Measurements from ENCODE around the gene PPARA.

Gene PPARA

DNA sequence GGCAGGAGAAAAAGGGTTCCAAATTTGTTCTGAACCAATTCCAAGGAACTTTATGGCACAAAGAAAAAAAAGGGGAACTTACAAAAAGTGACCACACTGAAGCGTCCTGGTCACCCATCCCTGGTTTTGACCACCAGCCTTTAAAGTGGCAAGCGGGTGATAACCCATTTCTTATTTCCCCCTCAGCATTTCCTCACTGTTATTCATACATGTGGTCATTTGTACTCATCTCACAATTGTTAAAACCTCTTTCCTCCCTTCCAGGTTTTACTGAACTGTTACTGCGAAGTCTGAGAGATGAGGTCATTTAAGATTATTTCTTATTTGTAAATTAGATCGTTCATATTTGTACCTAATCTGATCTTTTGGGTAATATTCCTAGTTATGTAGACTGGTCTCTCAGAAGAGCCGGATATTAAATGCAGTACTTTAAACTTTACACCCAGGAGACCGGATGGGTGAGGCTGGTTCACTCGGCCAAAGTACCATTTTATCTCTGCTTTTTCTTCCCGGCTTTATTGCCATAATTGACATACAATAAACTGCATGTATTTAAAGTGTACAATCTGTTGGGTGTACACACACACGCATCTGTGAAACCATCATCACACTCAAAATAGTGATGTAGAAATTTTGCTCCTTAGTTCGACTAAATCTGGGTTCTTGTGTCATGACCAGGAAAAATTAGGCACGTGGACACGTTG, 52.7 kb downstream of the PPARA start:
- DNase-seq, result no peak

DNA sequence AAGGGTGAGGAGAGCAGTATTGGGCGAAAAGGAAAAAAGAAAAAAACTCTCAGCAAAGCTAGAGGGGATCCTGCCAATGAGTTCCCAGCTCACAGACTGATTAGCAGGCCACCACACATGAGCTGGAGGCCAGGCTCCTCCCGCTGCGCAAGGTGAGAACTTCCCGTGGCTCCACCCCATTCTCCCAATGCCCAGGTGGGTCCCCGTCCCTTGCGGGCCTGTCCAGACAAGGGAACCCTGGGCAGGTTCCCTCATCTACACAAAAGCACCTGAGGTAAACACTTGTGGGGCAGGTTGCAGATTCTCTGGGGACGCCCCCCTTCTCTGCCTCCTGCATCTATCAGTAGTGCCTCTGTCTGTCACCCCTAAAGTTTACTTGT, 53.3 kb downstream of the PPARA start:
- no peak for DNase-seq

DNA sequence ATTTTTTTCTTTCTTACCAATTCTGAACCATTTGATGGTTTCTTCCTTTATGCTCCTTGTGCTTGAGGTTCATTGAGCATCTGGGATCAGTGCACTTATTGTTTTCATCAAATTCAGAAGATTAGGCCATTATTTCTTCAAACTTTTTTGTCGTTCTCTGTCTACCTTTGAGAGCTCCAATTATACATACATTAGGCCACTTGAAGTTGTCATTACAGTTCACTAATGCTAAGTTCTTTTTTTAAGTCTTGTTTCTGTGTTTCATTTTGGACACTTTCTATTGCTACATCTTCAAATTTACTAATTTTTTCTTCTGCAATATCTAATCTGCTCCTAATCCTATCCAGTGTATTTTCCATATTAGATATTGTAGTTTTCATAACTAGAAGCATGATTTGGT, 58.9 kb downstream of the PPARA start:
- DNase-seq, result no peak

DNA sequence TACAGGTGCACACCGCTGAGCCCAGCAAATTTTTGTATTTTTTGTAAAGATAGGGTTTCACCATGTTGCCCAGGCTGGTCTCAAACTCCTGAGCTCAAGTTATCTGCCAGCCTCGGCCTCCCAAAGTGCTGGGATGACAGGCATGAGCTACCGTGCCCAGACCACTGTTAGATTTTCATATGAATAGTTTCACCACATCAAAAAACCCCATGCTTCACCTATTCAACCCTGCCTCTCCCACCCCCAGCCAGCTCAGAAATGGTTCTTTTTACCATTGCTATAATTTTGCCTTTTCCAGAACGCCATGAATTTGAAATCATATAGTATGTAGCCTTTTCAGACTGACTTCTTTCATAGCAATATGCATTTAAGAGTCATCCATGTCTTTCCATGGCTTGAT, 61.9 kb downstream of the PPARA start:
- DNase-seq, result no peak

DNA sequence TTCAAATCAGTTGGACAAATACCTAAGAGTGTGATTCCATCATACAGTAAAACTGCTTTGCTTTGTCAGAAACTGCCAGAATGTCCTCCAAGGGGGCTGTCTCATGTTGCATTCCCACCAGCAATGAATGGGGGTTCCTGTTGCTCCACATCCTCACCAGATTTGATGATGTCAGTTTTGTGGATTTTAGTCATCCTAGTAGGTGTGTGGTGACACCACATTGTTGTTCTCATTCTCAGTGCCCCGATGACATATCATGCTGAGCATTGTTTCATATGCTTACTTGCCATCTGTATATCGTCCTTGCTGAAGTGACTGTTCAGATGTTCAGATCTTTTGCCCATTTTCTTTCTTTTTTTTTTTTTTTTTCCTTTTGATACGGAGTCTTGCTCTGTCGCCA, 62.7 kb downstream of the PPARA start:
- no peak for DNase-seq

DNA sequence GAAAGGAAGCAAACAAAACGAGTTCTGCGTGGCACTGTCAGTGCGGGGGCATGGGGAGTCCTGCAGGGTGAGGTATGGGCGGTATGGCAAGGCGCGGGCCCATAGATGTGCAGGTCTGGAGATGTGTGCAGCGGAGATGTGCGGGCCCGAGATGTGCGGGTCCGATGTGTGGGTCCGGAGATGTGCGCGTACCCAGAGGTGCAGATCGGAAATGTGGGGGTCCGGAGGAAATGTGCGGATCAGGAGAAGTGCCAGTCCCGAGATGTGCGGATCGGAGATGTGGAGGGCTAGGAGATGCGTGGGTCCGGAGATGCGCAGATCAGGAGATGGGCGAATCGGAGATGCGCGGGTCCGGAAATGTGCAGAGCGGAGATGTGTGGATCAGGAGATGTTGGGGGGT, 63.8 kb downstream of the PPARA start:
- no peak for DNase-seq

DNA sequence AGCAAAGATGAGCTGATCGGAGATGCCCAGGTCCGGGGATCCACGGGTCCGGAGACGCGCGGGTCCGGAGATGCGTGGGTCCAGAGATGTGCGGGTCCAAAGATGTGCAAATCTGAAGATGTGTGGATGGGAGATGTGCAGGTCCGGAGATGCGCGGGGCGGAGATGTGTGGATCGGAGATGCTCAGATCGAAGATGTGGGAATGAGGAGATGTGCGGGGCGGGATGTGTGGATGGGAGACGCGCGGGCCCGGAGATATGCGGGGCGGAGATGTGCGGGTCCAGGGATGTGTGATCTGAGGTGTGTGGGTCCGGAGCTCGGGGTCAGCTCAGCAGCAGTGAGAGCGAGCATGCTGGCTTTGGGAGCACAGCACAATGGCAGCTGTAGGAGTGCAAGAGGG, 64.3 kb downstream of the PPARA start:
- DNase-seq, result no peak

DNA sequence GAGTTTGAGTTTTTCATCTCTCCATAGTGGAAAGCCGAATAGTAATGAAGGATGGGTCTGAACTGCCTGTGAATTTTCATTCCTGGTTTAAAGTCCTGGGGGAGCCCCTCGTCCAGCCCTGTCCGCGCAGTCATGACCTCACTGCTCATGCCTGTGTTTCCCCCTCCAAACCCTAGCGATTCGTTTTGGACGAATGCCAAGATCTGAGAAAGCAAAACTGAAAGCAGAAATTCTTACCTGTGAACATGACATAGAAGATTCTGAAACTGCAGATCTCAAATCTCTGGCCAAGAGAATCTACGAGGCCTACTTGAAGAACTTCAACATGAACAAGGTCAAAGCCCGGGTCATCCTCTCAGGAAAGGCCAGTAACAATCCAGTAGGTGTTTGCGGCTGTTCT, 69.3 kb downstream of the PPARA start:
- no peak for DNase-seq

DNA sequence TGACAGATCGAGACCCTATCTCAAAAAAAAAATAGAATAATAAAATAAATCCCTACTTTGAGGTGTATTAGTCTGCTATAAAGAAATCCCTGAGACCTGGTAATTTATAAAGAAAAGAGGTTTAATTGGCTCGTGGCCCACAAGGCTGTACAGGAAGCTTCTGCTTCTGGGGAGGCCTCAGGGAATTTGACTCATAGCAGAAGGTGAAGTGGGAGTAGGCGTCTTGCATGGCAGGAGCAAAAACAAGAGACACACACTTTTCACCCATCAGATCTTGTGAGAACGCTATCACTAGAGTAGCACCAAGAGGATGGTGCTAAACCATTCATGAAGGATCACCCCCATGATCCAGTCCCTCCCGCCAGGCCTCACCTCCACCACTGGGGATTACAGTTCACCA, 70.6 kb downstream of the PPARA start:
- no peak for DNase-seq

DNA sequence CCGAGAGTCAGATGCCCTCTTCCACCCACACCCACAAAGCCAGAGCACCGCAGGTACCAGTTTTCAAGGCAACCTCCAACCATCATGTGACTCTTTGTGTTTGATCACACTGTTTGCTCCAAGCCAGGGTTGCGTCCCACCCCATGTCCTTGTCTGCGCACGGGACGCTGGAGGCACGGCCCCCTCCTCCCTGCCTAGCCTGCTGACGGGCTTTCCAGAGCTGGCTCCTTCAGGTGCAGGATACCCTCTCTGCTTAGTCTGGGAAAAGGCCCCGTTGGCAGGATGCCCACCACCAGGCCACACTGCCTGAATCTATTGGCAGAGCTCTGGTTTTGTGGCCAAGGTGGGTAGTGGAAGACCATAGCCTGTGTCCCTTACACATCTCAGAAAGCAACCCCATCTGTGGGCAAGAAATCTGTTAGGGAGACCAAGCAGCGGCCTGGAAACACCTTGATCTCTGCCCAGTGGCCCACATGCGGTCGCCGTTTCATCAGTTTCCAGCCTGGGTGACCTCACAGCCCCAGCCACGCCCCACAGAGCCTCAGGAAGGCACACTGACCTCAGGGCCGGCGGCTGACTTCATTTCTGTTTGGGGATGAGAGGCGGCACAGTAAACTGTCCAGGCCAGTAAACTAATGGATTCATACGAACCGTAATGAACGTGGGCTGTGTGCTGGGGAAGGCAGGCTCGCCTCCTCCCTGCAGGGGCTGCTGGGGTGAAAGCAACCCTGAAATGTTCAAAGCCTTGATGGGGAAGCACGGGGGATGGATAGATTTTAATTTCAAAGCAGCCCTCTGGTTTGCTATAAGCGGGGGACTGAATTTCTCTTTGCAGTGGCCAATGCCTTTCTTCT, 73.9 kb downstream of the PPARA start:
- DNase-seq, result no peak

DNA sequence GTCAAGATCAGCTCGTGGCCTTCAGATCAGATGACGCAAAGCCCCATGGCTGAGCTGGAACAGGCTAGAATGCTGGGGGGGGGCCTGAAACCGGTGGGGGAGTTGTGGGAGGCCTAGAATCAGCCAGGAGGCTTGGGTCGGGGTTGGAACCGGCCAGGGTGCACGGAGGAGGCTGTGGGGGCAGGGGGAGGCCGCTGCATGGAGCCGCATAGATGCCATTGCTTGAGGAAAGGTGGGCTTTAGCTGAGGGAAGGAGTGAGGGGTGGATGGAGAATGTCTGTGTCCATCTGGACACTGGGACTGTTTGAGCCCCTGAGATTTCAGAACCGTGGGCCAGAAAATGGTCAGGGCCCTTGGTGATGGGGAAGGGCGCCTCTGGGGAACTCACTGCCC, 74.6 kb downstream of the PPARA start:
- no peak for DNase-seq

DNA sequence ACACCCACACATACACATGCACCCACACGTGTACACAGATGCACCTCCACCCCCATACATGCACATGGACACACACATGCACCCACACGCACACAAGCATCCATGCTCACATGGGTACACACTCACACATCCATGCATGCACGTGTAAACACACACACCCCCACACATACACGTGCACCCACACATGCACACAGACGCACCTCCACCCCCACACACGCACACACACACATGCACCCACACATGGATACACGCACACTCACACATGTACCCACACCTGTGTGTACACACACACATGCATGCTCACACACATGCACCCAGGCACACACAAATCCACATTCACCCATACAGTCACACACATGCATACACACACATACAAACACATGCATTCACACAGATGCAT, 75.3 kb downstream of the PPARA start:
- no peak for DNase-seq

DNA sequence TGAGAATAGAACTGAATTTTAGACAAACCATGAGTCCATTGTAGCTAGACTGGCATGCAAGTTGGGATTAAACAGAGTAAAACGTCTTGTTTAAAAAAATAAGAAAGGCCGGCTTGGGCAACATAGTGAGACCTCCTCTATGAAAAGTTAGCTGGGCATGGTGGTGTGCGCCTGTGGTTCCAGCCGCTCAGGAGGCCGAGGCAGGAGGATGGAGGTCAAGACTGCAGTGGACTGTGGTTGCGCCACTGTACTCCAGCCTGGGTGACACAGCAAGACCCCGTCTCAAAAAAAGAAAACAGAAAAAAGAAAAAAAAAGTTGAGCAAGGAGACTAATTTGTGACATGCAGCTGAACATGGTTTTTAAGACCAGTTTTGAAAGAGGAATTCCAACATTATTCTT, 76.3 kb downstream of the PPARA start:
- no peak for DNase-seq

DNA sequence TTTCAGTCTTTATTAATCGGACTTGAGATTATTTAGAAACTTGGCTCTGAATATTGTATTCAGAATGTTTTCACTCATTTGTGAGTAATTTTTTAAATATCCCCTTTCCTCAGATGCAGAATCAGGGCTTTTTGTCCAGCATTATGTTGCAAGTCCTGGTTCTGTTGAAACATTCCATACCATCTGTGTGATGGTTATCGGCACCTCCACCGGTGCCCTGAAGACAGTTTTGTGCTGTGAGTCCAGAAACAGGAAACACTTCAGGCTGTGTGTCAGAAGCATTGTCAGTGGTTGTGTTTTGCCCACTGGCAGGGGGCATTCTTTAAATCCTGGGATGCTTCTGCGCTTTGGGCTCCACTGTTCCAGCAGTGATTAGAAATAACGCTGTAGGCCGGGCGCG, 79.4 kb downstream of the PPARA start:
- no peak for DNase-seq

DNA sequence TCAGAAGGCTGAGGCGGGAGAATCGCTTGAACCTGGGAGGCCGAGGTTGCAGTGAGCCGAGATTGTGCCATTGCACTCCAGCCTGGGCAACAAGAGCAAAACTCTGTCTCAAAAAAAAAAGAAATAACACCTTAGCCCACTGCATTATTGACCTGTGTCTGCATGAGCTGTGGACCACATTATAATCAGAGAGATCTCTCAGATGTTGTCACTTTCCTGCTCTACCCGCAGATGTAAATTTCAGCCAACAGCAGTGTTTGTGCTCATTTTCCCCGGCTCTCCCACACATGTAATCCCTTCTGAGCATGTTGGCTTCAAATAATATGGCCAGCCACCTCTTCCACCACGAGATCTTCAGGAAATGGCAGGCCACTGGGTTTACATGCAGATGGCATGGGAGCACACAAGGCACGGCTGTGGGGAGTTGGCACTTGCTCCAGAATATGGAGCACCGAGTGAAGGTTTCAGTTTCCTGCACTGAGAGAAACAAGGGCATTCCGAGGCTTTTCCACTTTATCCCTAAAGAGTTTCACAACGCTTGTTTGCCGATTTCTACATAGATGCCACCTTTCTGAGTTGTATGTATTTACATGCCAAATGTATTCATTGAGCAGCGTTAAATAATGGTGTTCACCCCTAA, 80.1 kb downstream of the PPARA start:
- no peak for DNase-seq

DNA sequence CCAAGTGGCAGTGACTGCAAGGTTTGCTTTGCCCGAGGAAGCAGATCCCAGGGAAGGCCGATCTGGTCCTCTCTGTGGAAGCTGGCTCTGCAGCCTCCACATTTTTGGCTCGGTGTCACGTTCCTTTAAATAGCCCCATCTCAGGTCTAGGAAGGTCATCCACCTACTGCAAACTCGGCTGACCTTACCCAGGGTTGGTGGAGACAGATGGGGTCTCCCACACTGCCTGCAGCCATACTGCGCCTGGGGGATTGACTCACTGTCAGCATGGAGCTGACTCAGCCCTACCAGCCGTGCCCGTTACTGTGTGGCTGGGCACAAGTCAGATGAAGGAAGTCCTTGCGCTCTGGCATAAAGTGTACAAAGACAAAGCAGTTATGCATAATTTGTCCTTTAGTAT, 82.9 kb downstream of the PPARA start:
- DNase-seq, result peak in 20 of 56 donors; percentile 3 to 77 (median 24)

DNA sequence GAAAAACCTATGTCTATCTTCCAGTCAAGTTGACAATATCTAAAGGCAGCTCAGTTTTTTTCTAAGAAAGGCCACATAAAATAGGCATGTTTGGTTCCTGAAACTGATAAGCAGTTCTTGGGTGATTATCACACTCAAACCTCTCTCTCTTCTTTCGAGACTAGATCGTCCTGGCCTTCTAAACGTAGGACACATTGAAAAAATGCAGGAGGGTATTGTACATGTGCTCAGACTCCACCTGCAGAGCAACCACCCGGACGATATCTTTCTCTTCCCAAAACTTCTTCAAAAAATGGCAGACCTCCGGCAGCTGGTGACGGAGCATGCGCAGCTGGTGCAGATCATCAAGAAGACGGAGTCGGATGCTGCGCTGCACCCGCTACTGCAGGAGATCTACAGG, 84.6 kb downstream of the PPARA start:
- DNase-seq, result no peak

DNA sequence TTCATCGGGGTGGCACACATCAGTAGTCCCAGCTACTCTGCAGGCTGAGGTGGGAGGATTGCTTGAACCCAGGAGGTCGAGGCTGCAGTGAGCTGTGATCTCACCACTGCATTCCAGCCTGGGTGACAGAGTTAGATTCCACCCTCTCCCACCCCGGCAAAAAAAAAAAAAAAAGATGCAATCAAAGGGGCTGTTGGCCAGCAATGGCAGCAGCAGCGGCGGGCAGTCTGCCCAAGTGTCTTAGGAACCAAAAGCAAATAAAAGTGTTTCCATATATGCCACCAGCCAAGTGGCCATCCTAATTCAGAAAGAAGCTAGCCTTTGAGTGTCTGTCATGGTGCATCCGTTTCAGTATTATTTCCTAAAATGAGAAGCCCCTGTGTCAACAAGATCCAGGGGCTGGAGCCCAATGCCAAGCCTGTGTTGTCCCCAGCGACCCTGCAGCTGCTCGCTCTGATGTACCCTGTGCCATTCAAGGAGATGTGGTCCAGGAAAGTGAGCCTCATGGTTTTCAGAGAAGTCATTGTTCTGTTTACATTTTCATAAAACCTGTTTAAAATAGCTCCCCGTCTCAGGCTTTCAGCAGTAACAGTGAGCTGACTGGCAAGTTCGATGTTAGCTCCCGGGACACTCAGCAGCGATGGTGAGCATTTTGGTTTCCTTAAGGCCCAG, 87.3 kb downstream of the PPARA start:
- DNase-seq, result peak in 3 of 56 donors; percentile 15 to 31 (median 16)

DNA sequence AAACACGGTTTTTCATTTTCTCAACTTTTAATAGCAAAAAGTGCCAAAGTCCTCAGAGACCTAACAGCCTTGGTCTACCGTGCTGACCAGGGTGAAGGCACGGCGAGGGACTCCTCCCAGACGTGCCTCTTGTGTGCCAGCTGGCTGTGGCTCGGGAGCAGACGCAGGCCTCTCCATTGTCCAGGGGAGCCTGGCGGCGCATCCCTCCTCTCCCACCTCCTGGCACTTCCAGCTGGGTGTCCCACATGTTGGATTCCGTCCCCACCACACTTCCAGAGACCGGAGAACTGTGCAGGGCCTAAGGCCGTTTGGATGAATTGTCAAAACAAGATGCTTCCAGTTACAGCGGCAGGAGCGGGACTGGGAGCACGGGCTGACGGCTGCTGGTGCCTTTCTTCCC, 88.2 kb downstream of the PPARA start:
- peak in 31 of 56 donors; percentile 13 to 79 (median 42) for DNase-seq

DNA sequence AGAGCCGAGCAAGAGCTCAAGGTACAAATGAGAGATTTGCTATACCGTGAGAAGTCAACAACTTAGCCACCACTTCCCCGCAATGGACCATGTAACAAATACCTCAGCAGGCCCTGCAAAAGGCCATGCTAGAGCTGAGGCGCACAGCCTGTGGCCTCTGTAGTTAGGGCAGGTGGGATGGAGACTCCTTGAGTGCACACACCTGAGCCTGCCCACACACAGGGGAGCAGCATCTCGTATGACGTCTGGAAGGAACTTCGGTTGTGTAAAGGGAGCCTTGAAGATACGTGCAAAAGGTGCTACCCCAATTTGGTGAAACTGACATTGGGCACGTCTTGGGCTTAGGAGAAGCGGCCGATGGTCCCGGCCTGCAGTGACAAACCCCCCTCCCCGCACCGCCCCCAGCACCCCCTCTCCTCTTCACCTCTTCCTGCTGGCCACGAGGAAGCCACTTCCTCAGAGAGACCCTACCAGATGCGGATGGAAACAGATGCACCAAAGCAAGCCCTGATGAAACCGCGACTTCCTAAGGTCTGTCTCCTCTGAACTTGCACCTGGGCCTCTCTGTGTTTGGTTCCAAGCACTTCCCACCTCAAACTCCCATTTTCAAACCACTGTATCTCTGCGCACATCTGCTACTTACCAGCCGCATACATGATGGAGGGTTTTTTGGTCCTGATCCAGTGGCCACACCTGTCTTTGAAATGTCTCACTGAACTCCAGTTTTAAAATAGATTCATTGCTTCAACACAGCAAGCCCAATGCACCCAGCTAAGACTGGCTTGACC, 89.1 kb downstream of the PPARA start:
- no peak for DNase-seq

DNA sequence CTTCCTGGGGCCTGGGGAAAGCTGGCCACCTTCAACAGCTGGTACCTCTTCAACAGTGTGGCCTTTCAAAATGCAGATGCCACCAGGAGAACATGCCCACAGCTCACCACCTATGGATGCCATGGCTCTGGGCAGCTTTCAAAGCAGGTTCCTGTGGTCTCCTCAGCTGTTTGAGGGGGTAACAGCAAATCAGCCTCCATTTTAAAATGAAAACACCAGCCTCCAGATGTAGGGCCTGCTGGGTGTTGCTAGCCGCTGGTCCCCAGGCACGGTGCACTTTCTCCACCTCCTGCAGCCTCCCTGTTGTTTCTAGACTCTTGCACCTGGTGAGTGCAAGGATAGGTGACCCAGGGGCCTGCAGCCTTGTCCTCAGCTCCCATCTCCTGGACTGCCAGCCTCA, 89.7 kb downstream of the PPARA start:
- no peak for DNase-seq

All from nucleus accumbens (tissue), 56 donors.